ENCODE measurements around the gene IGSF21. TPM values are rescaled to one million over a fixed set of nuclear protein-coding genes. Genes with fewer than 3 reads are reported as not detected.

Gene IGSF21
- polyA plus RNA-seq, 1 experiment, result not detected

DNA sequence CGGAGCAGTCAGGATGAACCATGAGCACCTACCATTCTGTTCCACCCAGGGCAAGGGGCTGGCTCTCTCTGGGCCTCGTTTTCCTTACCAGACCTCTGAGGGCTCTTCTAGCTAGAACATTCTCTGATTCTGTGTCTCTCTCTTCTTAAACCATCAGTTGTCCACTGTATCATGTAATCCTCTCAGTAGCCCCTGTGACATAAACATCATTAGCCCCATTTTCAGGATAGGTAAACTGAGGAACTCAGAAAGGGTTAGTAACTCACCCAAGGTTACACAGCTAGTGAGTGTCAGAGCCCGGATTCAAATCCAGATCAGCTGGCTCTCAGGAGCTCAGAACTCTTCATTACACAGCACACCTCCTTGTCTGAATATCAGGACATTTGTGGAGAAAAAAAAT, 22.8 kb downstream of the IGSF21 start:
- Histone ChIP-seq H3K27me3 (ENCODE audit: control insufficient read depth, insufficient read depth, low read length) (no peaks in the 10 kb centered on the region), H3K4me3 (ENCODE audit: low read depth, low read length) (no peak overlapping the region), H3K9me3 (ENCODE audit: control insufficient read depth, insufficient read depth, low read length) (no peaks in the 10 kb centered on the region), H3K27ac (ENCODE audit: low read depth, low read length) (no peak overlapping the region)
- POLR2A ChIA-PET, result no interaction called here
- DNase-seq (ENCODE audit: low read depth, low spot score), result no peak
- CTCF ChIA-PET, result no interaction called here
- TF ChIP-seq, protein P1, sequence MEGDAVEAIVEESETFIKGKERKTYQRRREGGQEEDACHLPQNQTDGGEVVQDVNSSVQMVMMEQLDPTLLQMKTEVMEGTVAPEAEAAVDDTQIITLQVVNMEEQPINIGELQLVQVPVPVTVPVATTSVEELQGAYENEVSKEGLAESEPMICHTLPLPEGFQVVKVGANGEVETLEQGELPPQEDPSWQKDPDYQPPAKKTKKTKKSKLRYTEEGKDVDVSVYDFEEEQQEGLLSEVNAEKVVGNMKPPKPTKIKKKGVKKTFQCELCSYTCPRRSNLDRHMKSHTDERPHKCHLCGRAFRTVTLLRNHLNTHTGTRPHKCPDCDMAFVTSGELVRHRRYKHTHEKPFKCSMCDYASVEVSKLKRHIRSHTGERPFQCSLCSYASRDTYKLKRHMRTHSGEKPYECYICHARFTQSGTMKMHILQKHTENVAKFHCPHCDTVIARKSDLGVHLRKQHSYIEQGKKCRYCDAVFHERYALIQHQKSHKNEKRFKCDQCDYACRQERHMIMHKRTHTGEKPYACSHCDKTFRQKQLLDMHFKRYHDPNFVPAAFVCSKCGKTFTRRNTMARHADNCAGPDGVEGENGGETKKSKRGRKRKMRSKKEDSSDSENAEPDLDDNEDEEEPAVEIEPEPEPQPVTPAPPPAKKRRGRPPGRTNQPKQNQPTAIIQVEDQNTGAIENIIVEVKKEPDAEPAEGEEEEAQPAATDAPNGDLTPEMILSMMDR (IDR thresholded peaks at IDR 0.05; ENCODE audit: low read depth, low read length), result no peak

DNA sequence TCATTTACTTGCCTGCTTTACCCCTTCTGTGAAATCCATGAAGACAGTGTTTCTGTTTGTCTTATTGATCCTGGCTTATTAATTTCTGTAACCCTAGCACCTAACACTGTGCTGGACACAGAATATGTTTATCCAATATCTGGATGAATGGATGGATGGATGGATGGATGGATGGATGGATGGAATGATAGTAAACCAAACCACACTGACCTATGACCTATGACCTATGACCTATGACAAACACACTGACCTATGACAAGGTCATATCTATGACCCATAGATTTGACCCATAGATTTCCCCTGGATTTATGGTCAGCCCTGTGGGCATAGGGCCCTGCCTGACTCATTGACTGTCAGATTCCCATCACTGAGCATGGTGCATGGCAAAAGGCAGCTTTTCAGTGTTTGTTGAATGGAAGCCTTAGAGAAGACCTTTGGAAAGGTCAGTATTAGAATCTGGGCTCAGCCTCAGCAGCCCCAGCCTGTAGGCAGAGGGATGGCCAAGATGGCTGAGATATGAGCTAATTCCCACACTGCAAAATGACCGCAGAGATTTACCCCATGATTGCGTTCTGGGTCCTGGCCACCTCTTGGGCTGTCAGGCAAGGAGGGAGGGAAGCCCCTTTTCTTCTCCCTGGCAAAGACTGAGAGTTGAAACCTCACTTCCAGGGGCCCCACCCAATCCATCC, 24.6 kb downstream of the IGSF21 start:
- POLR2A ChIA-PET, result no interaction called here
- CTCF ChIA-PET, result interaction anchor here (0.6 kb wide), 1 partner anchor 86 kb away, joined by 3 read pairs; no protein-coding TSS in a partner anchor
- no peak overlapping the region for H3K4me3 ChIP-seq (ENCODE audit: low read depth, low read length)
- no peaks in the 10 kb centered on the region for H3K27me3 ChIP-seq (ENCODE audit: control insufficient read depth, insufficient read depth, low read length)
- H3K9me3 ChIP-seq (ENCODE audit: control insufficient read depth, insufficient read depth, low read length), result no peaks in the 10 kb centered on the region
- TF ChIP-seq, protein P1 (IDR thresholded peaks at IDR 0.05; ENCODE audit: low read depth, low read length), result no peak
- no peak overlapping the region for H3K27ac ChIP-seq (ENCODE audit: low read depth, low read length)
- DNase-seq (ENCODE audit: low read depth, low spot score), result no peak

DNA sequence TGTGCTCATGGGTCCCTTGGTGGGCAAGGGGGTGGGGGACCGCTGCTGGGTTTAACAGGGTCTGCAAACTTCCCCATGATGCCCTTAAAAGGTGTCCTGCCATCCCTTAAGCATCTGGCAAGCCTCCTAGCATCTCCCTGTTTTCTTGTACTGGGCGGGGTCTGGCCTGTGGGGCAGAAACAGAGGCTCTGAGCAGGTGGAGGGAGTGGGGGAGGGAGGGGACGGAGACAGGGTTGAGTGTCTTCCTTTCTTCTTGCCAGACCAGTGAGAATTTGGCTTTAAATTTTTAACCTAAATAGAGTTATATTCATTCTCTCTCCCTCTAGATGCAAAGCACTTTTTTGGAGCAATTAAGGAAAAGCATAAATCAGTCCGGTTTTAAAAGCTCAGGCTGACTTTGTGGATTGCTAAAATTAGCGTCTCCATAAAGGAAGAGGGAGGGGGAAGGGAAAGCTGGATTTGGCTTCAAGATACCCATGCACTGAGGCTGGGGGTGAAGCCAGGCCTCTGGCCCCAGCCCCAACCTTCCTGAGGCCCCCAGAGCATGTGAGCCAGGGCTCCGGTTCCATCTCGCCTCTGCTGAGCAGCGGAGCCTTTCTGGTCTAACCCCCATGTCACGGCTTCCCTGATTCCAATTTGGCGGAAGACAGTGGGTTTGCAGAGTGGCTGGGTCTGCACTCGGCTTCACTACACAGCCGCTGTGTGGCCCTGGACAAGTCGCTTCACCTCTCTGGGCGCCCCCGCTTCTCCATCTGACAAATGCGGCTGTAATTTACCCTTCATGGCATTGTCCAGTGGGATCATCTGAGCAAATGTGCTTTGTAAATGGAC, 25.3 kb downstream of the IGSF21 start:
- ChIA-PET POLR2A (no interaction called here), CTCF (no interaction called here)
- H3K9me3 ChIP-seq (ENCODE audit: control insufficient read depth, insufficient read depth, low read length), result no peaks in the 10 kb centered on the region

DNA sequence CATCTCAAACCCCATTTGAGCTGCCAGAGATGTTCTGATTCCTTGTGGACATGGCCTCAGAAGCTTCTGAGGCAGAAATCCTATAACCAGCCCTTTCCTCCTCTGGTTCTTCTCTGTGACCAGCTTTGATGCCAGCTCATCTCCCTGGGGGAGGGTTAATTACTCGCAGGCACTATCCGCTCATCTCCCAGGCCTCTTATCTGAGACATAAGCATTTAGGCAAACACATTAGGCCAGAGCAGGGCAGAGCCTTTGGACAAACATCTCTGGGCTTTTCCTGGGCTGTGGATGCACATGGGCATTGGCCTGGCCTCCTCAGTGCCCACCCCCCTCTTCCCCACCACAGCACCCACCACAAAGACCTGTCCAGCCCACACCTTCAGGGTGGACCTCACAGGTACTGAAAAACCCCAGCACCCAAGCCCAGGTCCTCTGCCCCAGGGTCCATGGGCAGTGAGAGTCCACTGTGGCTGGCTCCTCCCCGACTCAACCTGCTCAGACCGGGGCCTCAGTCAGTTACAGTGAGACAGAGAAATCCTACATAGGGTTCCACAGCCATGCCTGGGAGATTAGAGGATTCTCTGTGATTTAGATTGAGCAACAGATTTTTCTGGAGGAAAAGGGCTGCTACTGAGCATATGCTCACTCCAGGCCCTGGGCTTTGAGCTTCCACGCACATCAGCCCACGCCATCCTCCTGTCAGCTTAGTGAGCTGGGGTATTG, 26.9 kb downstream of the IGSF21 start:
- CTCF ChIA-PET, result no interaction called here
- no peak overlapping the region for H3K27ac ChIP-seq (ENCODE audit: low read depth, low read length)
- POLR2A ChIA-PET, result no interaction called here
- H3K27me3 ChIP-seq (ENCODE audit: control insufficient read depth, insufficient read depth, low read length), result no peaks in the 10 kb centered on the region
- H3K4me3 ChIP-seq (ENCODE audit: low read depth, low read length), result no peak overlapping the region
- no peak for DNase-seq (ENCODE audit: low read depth, low spot score)
- TF ChIP-seq, protein P1 (IDR thresholded peaks at IDR 0.05; ENCODE audit: low read depth, low read length), result no peak
- H3K9me3 ChIP-seq (ENCODE audit: control insufficient read depth, insufficient read depth, low read length), result no peaks in the 10 kb centered on the region

More for the DNA sequence above, 25.3 kb downstream of the IGSF21 start:
- Histone ChIP-seq H3K27ac (ENCODE audit: low read depth, low read length) (no peak overlapping the region), H3K4me3 (ENCODE audit: low read depth, low read length) (no peak overlapping the region), H3K27me3 (ENCODE audit: control insufficient read depth, insufficient read depth, low read length) (no peaks in the 10 kb centered on the region)
- TF ChIP-seq, protein P1 (IDR thresholded peaks at IDR 0.05; ENCODE audit: low read depth, low read length), result no peak
- DNase-seq (ENCODE audit: low read depth, low spot score), result no peak
